Liver (tissue), 9 donors: ENCODE results near the gene SLC7A6. TPM values are rescaled to one million over a fixed set of nuclear protein-coding genes. Genes with fewer than 3 reads are reported as not detected.

ENCODE experiments used
- DNase-seq: peaks from one replicate; pipeline ENCODE4 v3.0.0-alpha.2; 2017; ENCODE audit warnings: low spot score
- H3K27ac ChIP-seq, 2 donors: one replicate each; pipeline ENCODE4 v1.7.0; 2013; ENCODE audit warnings: inconsistent platforms in 2 of 2, low read length in 2 of 2, control low read depth in 1 of 2, low read depth in 1 of 2, mild to moderate bottlenecking in 1 of 2
- H3K27me3 ChIP-seq, 4 donors: one replicate each; pipeline versions ENCODE4 v1.6.1 to v1.7.0; 2013; ENCODE audit warnings: low read length in 3 of 4, inconsistent platforms in 1 of 4, mild to moderate bottlenecking in 1 of 4, moderate library complexity in 1 of 4; ENCODE audit not compliant: control insufficient read depth in 4 of 4, insufficient read depth in 4 of 4
- H3K36me3 ChIP-seq, 4 donors: one replicate each; pipeline versions ENCODE4 v1.6.1 to v1.7.0; 2013; ENCODE audit warnings: low read length in 3 of 4, mild to moderate bottlenecking in 3 of 4, low read depth in 1 of 4, moderate library complexity in 1 of 4; ENCODE audit not compliant: control insufficient read depth in 4 of 4, insufficient read depth in 3 of 4
- H3K4me1 ChIP-seq, 4 donors: one replicate each; pipeline versions ENCODE4 v1.6.1 to v1.7.0; 2013; ENCODE audit warnings: low read length in 3 of 4, mild to moderate bottlenecking in 3 of 4, moderate library complexity in 1 of 4; ENCODE audit not compliant: control insufficient read depth in 4 of 4, insufficient read depth in 4 of 4
- H3K4me3 ChIP-seq, 3 donors: one replicate each; pipeline versions ENCODE4 v1.6.1 to v1.7.0; 2013; ENCODE audit warnings: low read length in 3 of 3, control low read depth in 1 of 3, low read depth in 1 of 3, mild to moderate bottlenecking in 1 of 3
- H3K9ac ChIP-seq, 2 donors: one replicate each; pipeline ENCODE4 v1.7.0; 2013; ENCODE audit warnings: low read length in 2 of 2, mild to moderate bottlenecking in 2 of 2, moderate library complexity in 2 of 2, control low read depth in 1 of 2, low read depth in 1 of 2
- H3K9me3 ChIP-seq, 4 donors: one replicate each; pipeline versions ENCODE4 v1.6.1 to v1.7.0; 2013; ENCODE audit warnings: low read length in 3 of 4; ENCODE audit not compliant: control insufficient read depth in 4 of 4
- ATF3 ChIP-seq: IDR thresholded peaks from 2 replicates; pipeline ENCODE4 v1.6.1; 2016; ENCODE audit warnings: antibody characterized with exemption
- CTCF ChIP-seq: fragments of 150-350 bp; IDR thresholded peaks from 2 replicates; pipeline ENCODE4 v1.5.1; 2017; ENCODE audit warnings: improper control_type of control experiment, low read depth, low read length; ENCODE audit not compliant: missing input control
- EGR1 ChIP-seq, 2 donors: IDR thresholded peaks; 2 replicates each; pipeline ENCODE4 v1.6.1; 2016 to 2018; ENCODE audit warnings: antibody characterized with exemption in 2 of 2, low read depth in 2 of 2
- FOXA1 ChIP-seq: IDR thresholded peaks from 2 replicates; pipeline ENCODE4 v1.6.1; 2016; ENCODE audit warnings: antibody characterized with exemption
- FOXA2 ChIP-seq: IDR thresholded peaks from 2 replicates; pipeline ENCODE4 v1.6.1; 2016; ENCODE audit warnings: antibody characterized with exemption
- GABPA ChIP-seq, 2 donors: IDR thresholded peaks in 1 of 2; conservative IDR thresholded peaks in 1 of 2; 2 replicates each; pipeline ENCODE4 v1.6.1; 2016; ENCODE audit warnings: antibody characterized with exemption in 2 of 2, mild to moderate bottlenecking in 1 of 2, moderate library complexity in 1 of 2
- HNF4A ChIP-seq, 2 donors: conservative IDR thresholded peaks; 2 replicates each; pipeline ENCODE4 v1.6.1; 2016; ENCODE audit warnings: antibody characterized with exemption in 2 of 2, mild to moderate bottlenecking in 2 of 2
- NR2F2 ChIP-seq: IDR thresholded peaks from 2 replicates; pipeline ENCODE4 v1.6.1; 2016; ENCODE audit warnings: antibody characterized with exemption
- RXRA ChIP-seq, 2 donors: IDR thresholded peaks; 2 replicates each; pipeline ENCODE4 v1.6.1; 2017 to 2018; ENCODE audit warnings: antibody characterized with exemption in 2 of 2, mild to moderate bottlenecking in 1 of 2
- YY1 ChIP-seq: IDR thresholded peaks from 2 replicates; pipeline ENCODE4 v1.6.1; 2016; ENCODE audit warnings: antibody characterized with exemption, mild to moderate bottlenecking
- ZBTB33 ChIP-seq: IDR thresholded peaks from 2 replicates; pipeline ENCODE4 v1.6.1; 2016; ENCODE audit warnings: antibody characterized with exemption
- WGBS: extraction: QIAGEN DNeasy Blood & Tissue Kit; methylation state at CpG from one replicate; pipeline ENCODE4 v1.1.7; 2013; 5-methylcytosine and 5-hydroxymethylcytosine counted together
- polyA plus RNA-seq, 2 donors: library from polyadenylated mRNA; stranded (reverse) in 1 of 2; unstranded in 1 of 2; fragments of 200-250 nt in 1 of 2; fragments of >200 nt in 1 of 2; fragmentation: Nextera tagmentation in 1 of 2; extraction: Ambion mirVana in 1 of 2; gene quantifications; one replicate each; pipeline versions ENCODE4 v1.2.1 to v1.2.3, GENCODE V29; 2013 to 2015
- total RNA-seq, 2 donors: library from RNA; depleted of rRNA; stranded (reverse); fragments of >200 nt; gene quantifications; one replicate each; pipeline ENCODE4 v1.2.3, GENCODE V29; 2014
- donor health status: healthy.
- donor health status: healthy.
- donor health status: healthy.
- donor health status: healthy.
- donor health status: healthy.

The SLC7A6 gene
- total and polyA plus RNA-seq, 4 donors: 1.2 to 4.9 (median 1.9) TPM

- H3K9ac ChIP-seq: peak overlapping the region; percentile 30 to 80
- H3K36me3 ChIP-seq: peaks cover 4 to 11% (median 7%) of the 10 kb centered on the region in 4 donors
- TF ChIP-seq YY1 (peak; percentile 21), ATF3 (no peak), ZBTB33 (no peak), GABPA (IDR thresholded peaks at IDR 0.05 in 1 of 2, conservative IDR thresholded peaks at IDR 0.05 in 1 of 2) (peak in 1 of 2 donors; percentile 35), FOXA1 (no peak), RXRA (IDR thresholded peaks at IDR 0.05) (peak; percentile 33 to 44), HNF4A (conservative IDR thresholded peaks at IDR 0.05) (peak in 1 of 2 donors; percentile 2), EGR1 (IDR thresholded peaks at IDR 0.05; ENCODE audit: low read depth in 2 of 2) (peak in 1 of 2 donors; percentile 62), CTCF (no peak), NR2F2 (no peak)
- peak overlapping the region; percentile 62 to 84 (median 82) for H3K4me3 ChIP-seq
- peaks cover 15 to 53% (median 36%) of the 10 kb centered on the region in 4 donors for H3K4me1 ChIP-seq
- DNase-seq: peak; percentile 77
- H3K27ac ChIP-seq: peak overlapping the region; percentile 87 to 88
- H3K9me3 ChIP-seq: no peaks in the 10 kb centered on the region
- H3K27me3 ChIP-seq: no peaks in the 10 kb centered on the region
- WGBS: 6% methylated on average over 45 of the region's 45 CpGs
Observed at GRCh38 chr16:68236137-68236825, 28.0 kb upstream of the SLC7A6 start.

- Histone ChIP-seq H3K9me3 (no peaks in the 10 kb centered on the region), H3K4me1 (peaks cover 15 to 50% (median 33%) of the 10 kb centered on the region in 4 donors), H3K9ac (peak overlapping the region; percentile 30 to 80), H3K36me3 (peaks cover 3 to 9% (median 5%) of the 10 kb centered on the region in 4 donors), H3K27ac (peak overlapping the region; percentile 76 to 88), H3K4me3 (peak overlapping the region; percentile 62 to 84 (median 82)), H3K27me3 (no peaks in the 10 kb centered on the region)
- no peak for DNase-seq
- 5% methylated on average over 21 of the region's 21 CpGs for WGBS
- peak; percentile 2 for TF ChIP-seq FOXA1
- TF ChIP-seq FOXA2: no peak
Observed at GRCh38 chr16:68236826-68237242, 27.5 kb upstream of the SLC7A6 start.
